Stimulated activated CD8-positive, alpha-beta memory T cell treated with anti-CD3 and anti-CD28 coated beads, Interleukin-7, amount 100 ng/mL, for 48 hours (primary cell): ENCODE data around the gene TNFAIP2.
"Not testable (repeated sequence)": the region's sequence is repeated elsewhere in the genome, so short reads cannot be mapped to it uniquely, and the experiment has no call there.

ENCODE experiments used
- DNase-seq, 2 donors: peaks; one replicate each; pipeline ENCODE4 v3.0.0-alpha.2; 2020; ENCODE audit warnings: low read depth in 1 of 2; ENCODE audit errors: extremely low read depth in 1 of 2

TNFAIP2 gene

GRCh38 chr14:103105580-103106150 lies 17.6 kb upstream of the TNFAIP2 start:
- no peak for DNase-seq

- DNase-seq = no peak
These were observed 15.8 kb upstream of the TNFAIP2 start for GRCh38 chr14:103107455-103107854.

GRCh38 chr14:103107941-103108748 lies 15.1 kb upstream of the TNFAIP2 start:
- no peak for DNase-seq

- DNase-seq = no peak
These were observed 14.5 kb upstream of the TNFAIP2 start for GRCh38 chr14:103108749-103109207.

GRCh38 chr14:103109535-103110441 lies 13.5 kb upstream of the TNFAIP2 start:
- DNase-seq = no peak

GRCh38 chr14:103110681-103111231 lies 12.5 kb upstream of the TNFAIP2 start:
- DNase-seq = no peak

GRCh38 chr14:103111232-103111868 lies 11.9 kb upstream of the TNFAIP2 start:
- DNase-seq = no peak

GRCh38 chr14:103112400-103113243 lies 10.6 kb upstream of the TNFAIP2 start:
- no peak for DNase-seq

- no peak for DNase-seq
These were observed 10.0 kb upstream of the TNFAIP2 start for GRCh38 chr14:103113303-103113702.

GRCh38 chr14:103113774-103114173 lies 9.5 kb upstream of the TNFAIP2 start:
- DNase-seq = no peak

- not testable (repeated sequence) for DNase-seq
These were observed 8.1 kb upstream of the TNFAIP2 start for GRCh38 chr14:103115086-103115679.

- DNase-seq = no peak
These were observed 7.3 kb upstream of the TNFAIP2 start for GRCh38 chr14:103115845-103116572.

- DNase-seq = no peak
These were observed 6.6 kb upstream of the TNFAIP2 start for GRCh38 chr14:103116636-103117035.

- DNase-seq = not testable (repeated sequence)
These were observed 5.8 kb upstream of the TNFAIP2 start for GRCh38 chr14:103117499-103117898.

GRCh38 chr14:103118018-103118662 lies 5.1 kb upstream of the TNFAIP2 start:
- DNase-seq = no peak

- DNase-seq = no peak
These were observed 4.4 kb upstream of the TNFAIP2 start for GRCh38 chr14:103118663-103119404.

GRCh38 chr14:103119527-103119926 lies 3.7 kb upstream of the TNFAIP2 start:
- DNase-seq = not testable (repeated sequence)
